ENCODE data around the gene LOXL4. TPM values are rescaled to one million over a fixed set of nuclear protein-coding genes. Genes with fewer than 3 reads are reported as not detected.
"Not testable (repeated sequence)": the region's sequence is repeated elsewhere in the genome, so short reads cannot be mapped to it uniquely, and the experiment has no call there.

Gene LOXL4
- total and polyA plus RNA-seq, 5 donors: 0.59 to 0.96 (median 0.77) TPM

DNA sequence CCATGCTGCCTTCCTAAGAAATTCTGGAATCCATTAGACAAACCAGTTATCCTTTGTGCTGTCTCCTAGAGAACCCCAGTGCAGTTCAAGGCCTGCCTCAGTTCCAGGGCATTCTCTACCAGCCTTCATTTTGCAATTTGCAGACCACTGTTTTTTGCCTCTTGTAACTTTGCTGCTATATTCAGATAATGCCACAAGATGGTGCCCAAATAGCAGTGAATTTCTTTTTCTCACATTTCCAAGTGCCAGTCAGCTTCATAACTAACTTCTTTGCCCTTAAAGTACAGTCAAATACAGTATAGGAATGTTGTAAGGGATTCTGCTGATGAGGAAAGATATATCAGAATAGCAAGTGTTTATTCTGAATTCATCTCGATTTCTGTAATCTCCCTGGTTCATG is 25.2 kb downstream of the LOXL4 start:
- H3K27ac ChIP-seq (ENCODE audit: low read length): no peak overlapping the region
- no peak for ATAC-seq
- no peaks in the 10 kb centered on the region for H3K9me3 ChIP-seq (ENCODE audit: control insufficient read depth, low read length)
- H3K4me3 ChIP-seq (ENCODE audit: low read length): no peak overlapping the region
- H3K27me3 ChIP-seq (ENCODE audit: control insufficient read depth, insufficient read depth): no peaks in the 10 kb centered on the region
- intact Hi-C loops (cut with DNase I): no loop called here
- DNase-seq: no peak
- WGBS: 82% methylated on average over 1 of the region's 1 CpG
- no peaks in the 10 kb centered on the region for H3K4me1 ChIP-seq (ENCODE audit: control insufficient read depth, insufficient read depth, low read length)

DNA sequence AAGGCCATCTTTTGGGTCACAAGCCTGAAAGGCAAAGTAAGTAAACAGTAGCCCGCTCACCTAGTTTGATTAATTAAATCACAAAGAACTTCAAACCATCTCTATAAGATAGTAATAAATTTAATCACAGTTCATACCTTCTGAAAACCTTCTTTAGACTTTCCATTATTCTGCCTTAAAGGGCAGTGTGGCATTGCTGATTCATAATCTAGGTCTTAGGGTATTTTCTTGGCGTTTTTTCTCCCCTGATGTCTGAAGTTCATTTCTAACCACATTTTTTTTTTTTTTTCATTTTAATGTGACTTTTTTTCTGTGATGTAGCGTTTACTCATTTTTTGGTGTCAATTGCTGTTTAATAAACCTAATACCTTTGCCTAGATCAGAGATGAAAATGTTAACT is 27.5 kb downstream of the LOXL4 start:
- Histone ChIP-seq H3K9me3 (ENCODE audit: control insufficient read depth, low read length) (no peaks in the 10 kb centered on the region), H3K4me1 (ENCODE audit: control insufficient read depth, insufficient read depth, low read length) (no peaks in the 10 kb centered on the region), H3K4me3 (ENCODE audit: low read length) (no peak overlapping the region), H3K27me3 (ENCODE audit: control insufficient read depth, insufficient read depth) (no peaks in the 10 kb centered on the region), H3K27ac (ENCODE audit: low read length) (no peak overlapping the region)
- WGBS: 95% methylated on average over 3 of the region's 3 CpGs
- DNase-seq (no peak), ATAC-seq (no peak)
- intact Hi-C loops (cut with DNase I): no loop called here

DNA sequence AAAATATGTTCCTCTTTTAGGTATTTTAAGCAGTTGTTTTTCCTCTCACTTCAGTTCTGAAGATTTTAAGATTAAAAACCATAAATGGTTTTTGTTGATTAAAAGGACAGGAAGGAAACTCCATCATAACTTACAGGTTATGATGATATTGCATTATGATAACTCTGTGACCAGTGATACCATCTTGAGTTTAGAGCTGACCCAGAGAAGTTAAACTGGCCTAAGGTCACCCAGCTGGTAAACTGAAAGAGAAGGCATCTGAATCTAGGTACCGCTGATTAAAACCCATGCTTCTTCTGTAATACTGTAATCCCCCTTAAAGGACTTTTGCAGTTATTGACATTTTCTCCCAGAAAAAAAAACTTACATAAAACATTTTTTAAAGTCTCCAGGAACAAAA is 29.6 kb downstream of the LOXL4 start:
- H3K9me3 ChIP-seq (ENCODE audit: control insufficient read depth, low read length): no peaks in the 10 kb centered on the region
- no peaks in the 10 kb centered on the region for H3K4me1 ChIP-seq (ENCODE audit: control insufficient read depth, insufficient read depth, low read length)
- H3K4me3 ChIP-seq (ENCODE audit: low read length): no peak overlapping the region
- WGBS: 87% methylated on average over 1 of the region's 1 CpG
- no peak overlapping the region for H3K27ac ChIP-seq (ENCODE audit: low read length)
- H3K27me3 ChIP-seq (ENCODE audit: control insufficient read depth, insufficient read depth): no peaks in the 10 kb centered on the region
- no peak for ATAC-seq
- DNase-seq: no peak
- intact Hi-C loops (cut with DNase I): no loop called here

DNA sequence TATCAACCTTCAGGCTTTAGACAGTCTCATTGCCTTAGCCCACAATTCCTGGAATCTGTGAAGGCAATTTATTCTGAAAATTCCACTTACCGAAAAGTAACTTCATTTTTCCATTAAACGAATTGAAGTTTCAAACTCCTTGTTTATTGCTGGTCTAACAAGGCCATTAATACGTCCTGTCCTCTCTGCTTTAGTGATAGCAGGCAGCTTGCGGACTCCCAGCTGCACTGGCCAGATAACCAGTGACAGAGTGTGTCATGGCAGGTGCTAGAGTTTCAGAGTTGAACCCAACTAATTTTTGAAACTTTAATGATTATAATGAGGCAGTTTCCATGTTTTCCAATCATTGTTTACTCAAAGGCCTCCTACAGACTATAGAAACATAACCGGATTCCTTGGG is 31.1 kb downstream of the LOXL4 start:
- H3K4me1 ChIP-seq (ENCODE audit: control insufficient read depth, insufficient read depth, low read length): no peaks in the 10 kb centered on the region
- no peaks in the 10 kb centered on the region for H3K27me3 ChIP-seq (ENCODE audit: control insufficient read depth, insufficient read depth)
- WGBS: 81% methylated on average over 5 of the region's 5 CpGs
- H3K4me3 ChIP-seq (ENCODE audit: low read length): no peak overlapping the region
- H3K27ac ChIP-seq (ENCODE audit: low read length): no peak overlapping the region
- H3K9me3 ChIP-seq (ENCODE audit: control insufficient read depth, low read length): no peaks in the 10 kb centered on the region
- no peak for ATAC-seq
- intact Hi-C loops (cut with DNase I): no loop called here
- DNase-seq: no peak

DNA sequence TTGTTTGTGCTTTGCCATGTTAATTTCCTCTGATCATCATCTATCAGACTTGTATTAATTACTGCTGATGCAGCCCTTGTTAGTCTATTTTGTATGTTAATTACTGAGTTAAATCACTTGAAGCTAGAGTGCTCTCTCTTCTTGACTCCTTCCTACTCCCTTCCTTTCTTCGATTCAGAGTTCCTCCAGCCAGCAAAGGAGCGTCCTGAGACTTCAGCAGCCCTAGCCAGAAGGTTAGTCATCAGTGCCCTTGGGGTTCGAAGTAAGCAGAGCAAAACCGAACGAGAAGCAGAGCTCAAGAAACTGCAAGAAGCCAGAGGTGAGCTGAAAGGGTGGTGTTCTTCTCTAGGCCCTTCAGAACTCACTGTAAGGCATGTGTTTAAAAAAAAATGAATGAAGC is 32.1 kb downstream of the LOXL4 start:
- no peak overlapping the region for H3K4me3 ChIP-seq (ENCODE audit: low read length)
- intact Hi-C loops (cut with DNase I): no loop called here
- 57% methylated on average over 5 of the region's 5 CpGs for WGBS
- no peak overlapping the region for H3K27ac ChIP-seq (ENCODE audit: low read length)
- DNase-seq (no peak), ATAC-seq (no peak)
- no peaks in the 10 kb centered on the region for H3K9me3 ChIP-seq (ENCODE audit: control insufficient read depth, low read length)
- H3K4me1 ChIP-seq (ENCODE audit: control insufficient read depth, insufficient read depth, low read length): no peaks in the 10 kb centered on the region
- H3K27me3 ChIP-seq (ENCODE audit: control insufficient read depth, insufficient read depth): no peaks in the 10 kb centered on the region

DNA sequence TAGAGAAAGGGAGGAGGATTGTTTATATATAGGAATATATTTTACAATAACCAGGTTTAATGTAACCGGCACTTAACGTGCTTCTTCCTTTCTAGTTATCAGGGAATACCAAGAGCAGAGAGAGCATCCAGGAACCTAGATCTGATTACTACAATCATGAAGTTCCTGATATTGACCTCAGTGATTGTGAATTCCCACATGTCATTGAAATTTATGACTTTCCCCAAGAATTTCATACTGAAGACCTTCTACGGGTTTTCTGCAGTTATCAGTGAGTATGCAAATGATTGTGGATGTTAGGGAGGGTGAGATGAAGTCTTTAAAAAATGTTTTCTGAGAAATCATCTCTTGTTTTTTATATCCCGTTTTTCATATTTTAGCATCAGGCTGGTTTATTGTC is 36.6 kb downstream of the LOXL4 start:
- Histone ChIP-seq H3K4me3 (ENCODE audit: low read length) (no peak overlapping the region), H3K27ac (ENCODE audit: low read length) (no peak overlapping the region), H3K27me3 (ENCODE audit: control insufficient read depth, insufficient read depth) (no peaks in the 10 kb centered on the region), H3K9me3 (ENCODE audit: control insufficient read depth, low read length) (no peaks in the 10 kb centered on the region), H3K4me1 (ENCODE audit: control insufficient read depth, insufficient read depth, low read length) (no peaks in the 10 kb centered on the region)
- intact Hi-C loops (cut with DNase I): no loop called here
- ATAC-seq: no peak
- no peak for DNase-seq
- 97% methylated on average over 4 of the region's 4 CpGs for WGBS

DNA sequence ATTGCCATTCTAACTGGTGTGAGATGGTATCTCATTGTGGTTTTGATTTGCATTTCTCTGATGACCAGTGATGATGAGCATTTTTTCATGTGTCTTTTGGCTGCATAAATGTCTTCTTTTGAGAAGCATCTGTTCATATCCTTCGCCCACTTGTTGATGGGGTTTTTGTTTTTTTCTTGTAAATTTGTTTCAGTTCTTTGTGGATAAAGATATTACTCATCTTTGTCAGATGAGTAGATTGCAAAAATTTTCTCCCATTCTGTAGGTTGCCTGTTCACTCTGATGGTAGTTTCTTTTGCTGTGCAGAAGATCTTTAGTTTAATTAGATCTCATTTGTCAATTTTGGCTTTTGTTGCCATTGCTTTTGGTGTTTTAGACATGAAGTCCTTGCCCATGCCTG is 39.7 kb downstream of the LOXL4 start:
- H3K4me1 ChIP-seq (ENCODE audit: control insufficient read depth, insufficient read depth, low read length); H3K27me3 ChIP-seq (ENCODE audit: control insufficient read depth, insufficient read depth); H3K4me3 ChIP-seq (ENCODE audit: low read length); H3K9me3 ChIP-seq (ENCODE audit: control insufficient read depth, low read length); DNase-seq; ATAC-seq; H3K27ac ChIP-seq (ENCODE audit: low read length); intact Hi-C loops (cut with DNase I): not testable (repeated sequence)
- WGBS: 95% methylated on average over 1 of the region's 1 CpG

DNA sequence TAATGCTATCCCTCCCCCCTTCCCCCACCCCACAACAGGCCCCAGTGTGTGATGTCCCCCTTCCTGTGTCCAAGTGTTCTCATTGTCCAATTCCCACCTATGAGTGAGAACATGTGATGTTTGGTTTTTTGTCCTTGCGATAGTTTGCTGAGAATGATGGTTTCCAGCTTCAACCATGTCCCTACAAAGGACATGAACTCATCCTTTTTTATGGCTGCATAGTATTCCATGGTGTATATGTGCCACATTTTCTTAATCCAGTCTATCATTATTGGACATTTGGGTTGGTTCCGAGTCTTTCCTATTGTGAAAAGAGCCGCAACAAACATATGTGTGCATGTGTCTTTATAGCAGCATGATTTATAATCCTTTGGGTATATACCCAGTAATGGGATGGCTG is 40.3 kb downstream of the LOXL4 start:
- WGBS: 98% methylated on average over 3 of the region's 3 CpGs
- H3K4me1 ChIP-seq (ENCODE audit: control insufficient read depth, insufficient read depth, low read length); H3K27ac ChIP-seq (ENCODE audit: low read length); intact Hi-C loops (cut with DNase I); H3K27me3 ChIP-seq (ENCODE audit: control insufficient read depth, insufficient read depth); H3K9me3 ChIP-seq (ENCODE audit: control insufficient read depth, low read length); H3K4me3 ChIP-seq (ENCODE audit: low read length); ATAC-seq; DNase-seq: not testable (repeated sequence)

DNA sequence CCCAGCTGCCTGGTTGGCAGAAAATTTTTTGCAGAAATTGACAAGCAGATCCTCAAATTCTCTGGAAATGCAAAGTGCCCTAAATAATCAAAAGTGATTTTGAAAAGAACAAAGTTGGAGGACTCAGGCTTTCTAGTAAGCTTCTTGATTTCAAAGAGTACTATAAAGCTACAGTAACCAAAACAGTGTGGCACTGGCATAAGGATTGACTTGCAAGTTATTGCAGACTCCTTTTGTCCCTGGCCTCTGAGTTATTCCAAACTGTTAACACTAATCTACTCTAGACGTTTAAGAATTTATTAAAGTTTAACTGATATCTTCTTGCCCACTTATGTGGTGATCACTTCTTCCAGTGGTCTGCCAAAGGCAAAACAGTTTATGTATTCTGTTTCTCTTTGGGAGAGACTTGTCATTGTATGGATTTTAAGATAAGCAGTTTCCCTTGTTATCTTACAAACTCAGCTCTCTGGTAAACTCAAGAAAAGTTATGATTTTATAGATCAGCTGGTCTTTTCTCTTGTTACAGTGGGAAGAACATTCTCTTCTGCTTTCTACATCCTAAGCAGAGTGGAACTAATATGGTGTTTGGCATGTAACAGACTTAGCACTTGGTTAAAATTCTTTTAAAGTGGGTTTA is 41.4 kb downstream of the LOXL4 start:
- ATAC-seq (no peak), DNase-seq (no peak)
- no peaks in the 10 kb centered on the region for H3K9me3 ChIP-seq (ENCODE audit: control insufficient read depth, low read length)
- H3K27me3 ChIP-seq (ENCODE audit: control insufficient read depth, insufficient read depth): no peaks in the 10 kb centered on the region
- 60% methylated on average over 1 of the region's 1 CpG for WGBS
- H3K4me1 ChIP-seq (ENCODE audit: control insufficient read depth, insufficient read depth, low read length): no peaks in the 10 kb centered on the region
- no peak overlapping the region for H3K4me3 ChIP-seq (ENCODE audit: low read length)
- intact Hi-C loops (cut with DNase I): no loop called here
- H3K27ac ChIP-seq (ENCODE audit: low read length): no peak overlapping the region

DNA sequence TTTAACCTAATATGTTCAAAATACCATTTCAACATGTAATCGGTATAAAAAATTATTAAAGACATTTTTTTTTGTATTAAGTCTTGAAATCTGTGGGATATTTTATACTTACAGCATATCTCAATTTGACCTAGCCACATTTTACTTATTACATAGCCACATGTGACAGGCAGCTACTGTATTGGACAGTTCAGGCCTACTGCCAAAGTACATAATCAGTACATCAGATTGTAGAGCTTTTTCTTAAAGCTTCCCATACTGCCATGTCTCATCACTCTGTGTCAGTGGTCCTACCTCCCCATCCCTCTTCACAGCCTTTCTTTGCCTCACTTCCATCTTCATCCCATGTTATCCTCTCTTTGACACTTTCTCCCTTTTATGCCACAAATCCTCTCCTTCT is 43.0 kb downstream of the LOXL4 start:
- 91% methylated on average over 1 of the region's 1 CpG for WGBS
- no peaks in the 10 kb centered on the region for H3K27me3 ChIP-seq (ENCODE audit: control insufficient read depth, insufficient read depth)
- no peak overlapping the region for H3K4me3 ChIP-seq (ENCODE audit: low read length)
- ATAC-seq (no peak), DNase-seq (no peak)
- intact Hi-C loops (cut with DNase I): no loop called here
- H3K27ac ChIP-seq (ENCODE audit: low read length): no peak overlapping the region
- H3K9me3 ChIP-seq (ENCODE audit: control insufficient read depth, low read length): no peaks in the 10 kb centered on the region
- H3K4me1 ChIP-seq (ENCODE audit: control insufficient read depth, insufficient read depth, low read length): no peaks in the 10 kb centered on the region

DNA sequence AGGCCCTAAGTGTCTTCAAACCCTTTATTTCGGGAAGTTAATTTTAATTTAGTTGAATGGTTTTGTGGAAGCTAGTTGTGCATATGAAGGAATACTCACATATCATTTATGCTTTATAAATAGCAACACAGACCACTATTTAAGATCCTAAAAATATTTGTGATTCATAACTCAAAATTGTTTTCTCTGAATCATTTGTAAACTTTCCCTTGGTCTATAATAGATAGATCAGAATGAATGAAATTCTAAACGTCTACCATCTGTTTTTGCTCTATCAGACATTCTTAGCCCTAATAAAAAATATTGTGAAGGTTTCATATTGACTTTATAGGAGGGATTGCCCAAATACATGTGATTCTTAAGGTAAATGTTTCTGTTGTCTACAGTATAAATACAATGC is 43.5 kb downstream of the LOXL4 start:
- no peak for ATAC-seq
- 75% methylated on average over 2 of the region's 2 CpGs for WGBS

DNA sequence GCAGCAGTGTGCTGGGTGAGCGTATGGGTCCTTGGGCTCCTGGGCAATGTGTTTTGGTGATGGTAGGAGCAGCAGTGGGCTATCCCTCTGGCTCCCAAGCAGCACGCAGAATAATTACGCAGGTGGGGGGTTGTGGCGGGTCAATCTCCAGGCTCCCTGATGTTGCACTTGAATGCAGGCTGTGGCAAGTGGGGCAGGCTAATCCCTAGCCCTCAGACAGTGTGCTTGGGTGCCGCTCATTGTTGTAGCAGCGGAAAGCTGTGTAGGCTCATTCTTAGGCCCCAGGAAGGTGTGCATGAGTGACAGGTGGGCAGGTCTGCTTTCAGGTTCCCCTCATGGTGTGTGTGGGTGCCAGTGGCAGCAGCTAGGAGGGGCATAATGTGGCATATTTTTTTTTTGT is 44.1 kb downstream of the LOXL4 start:
- 98% methylated on average over 6 of the region's 6 CpGs for WGBS
- intact Hi-C loops (cut with DNase I): no loop called here

More for the DNA sequence above, 43.5 kb downstream of the LOXL4 start:
- Histone ChIP-seq H3K27ac (ENCODE audit: low read length) (no peak overlapping the region), H3K4me3 (ENCODE audit: low read length) (no peak overlapping the region), H3K27me3 (ENCODE audit: control insufficient read depth, insufficient read depth) (no peaks in the 10 kb centered on the region), H3K4me1 (ENCODE audit: control insufficient read depth, insufficient read depth, low read length) (no peaks in the 10 kb centered on the region), H3K9me3 (ENCODE audit: control insufficient read depth, low read length) (no peaks in the 10 kb centered on the region)
- intact Hi-C loops (cut with DNase I): no loop called here
- DNase-seq: no peak

More for the DNA sequence above, 44.1 kb downstream of the LOXL4 start:
- Histone ChIP-seq H3K9me3 (ENCODE audit: control insufficient read depth, low read length) (no peaks in the 10 kb centered on the region), H3K27me3 (ENCODE audit: control insufficient read depth, insufficient read depth) (no peaks in the 10 kb centered on the region), H3K27ac (ENCODE audit: low read length) (no peak overlapping the region), H3K4me1 (ENCODE audit: control insufficient read depth, insufficient read depth, low read length) (no peaks in the 10 kb centered on the region), H3K4me3 (ENCODE audit: low read length) (no peak overlapping the region)
- ATAC-seq (no peak), DNase-seq (no peak)
